Renal cortex interstitium (tissue), 11 donors: ENCODE results near the gene RAB27A. TPM values are rescaled to one million over a fixed set of nuclear protein-coding genes. Genes with fewer than 3 reads are reported as not detected.
A peak's percentile ranks its signal among the peaks of the same experiment; 100 is the strongest.

Experiments used
- DNase-seq, 11 donors: peaks; one replicate each; pipeline ENCODE4 v3.0.0-alpha.2; 2013; ENCODE audit warnings: low read depth in 9 of 11, low spot score in 4 of 11; ENCODE audit errors: extremely low read depth in 1 of 11
- polyA plus RNA-seq, 3 donors: library from polyadenylated mRNA; unstranded; fragments of 120-200 nt; gene quantifications; one replicate each; pipeline ENCODE4 v1.2.1, GENCODE V29; 2013; ENCODE audit not compliant: insufficient read length in 3 of 3

RAB27A gene
- polyA plus RNA-seq, 3 donors, result 18.0 to 18.7 (median 18.1) TPM

DNA sequence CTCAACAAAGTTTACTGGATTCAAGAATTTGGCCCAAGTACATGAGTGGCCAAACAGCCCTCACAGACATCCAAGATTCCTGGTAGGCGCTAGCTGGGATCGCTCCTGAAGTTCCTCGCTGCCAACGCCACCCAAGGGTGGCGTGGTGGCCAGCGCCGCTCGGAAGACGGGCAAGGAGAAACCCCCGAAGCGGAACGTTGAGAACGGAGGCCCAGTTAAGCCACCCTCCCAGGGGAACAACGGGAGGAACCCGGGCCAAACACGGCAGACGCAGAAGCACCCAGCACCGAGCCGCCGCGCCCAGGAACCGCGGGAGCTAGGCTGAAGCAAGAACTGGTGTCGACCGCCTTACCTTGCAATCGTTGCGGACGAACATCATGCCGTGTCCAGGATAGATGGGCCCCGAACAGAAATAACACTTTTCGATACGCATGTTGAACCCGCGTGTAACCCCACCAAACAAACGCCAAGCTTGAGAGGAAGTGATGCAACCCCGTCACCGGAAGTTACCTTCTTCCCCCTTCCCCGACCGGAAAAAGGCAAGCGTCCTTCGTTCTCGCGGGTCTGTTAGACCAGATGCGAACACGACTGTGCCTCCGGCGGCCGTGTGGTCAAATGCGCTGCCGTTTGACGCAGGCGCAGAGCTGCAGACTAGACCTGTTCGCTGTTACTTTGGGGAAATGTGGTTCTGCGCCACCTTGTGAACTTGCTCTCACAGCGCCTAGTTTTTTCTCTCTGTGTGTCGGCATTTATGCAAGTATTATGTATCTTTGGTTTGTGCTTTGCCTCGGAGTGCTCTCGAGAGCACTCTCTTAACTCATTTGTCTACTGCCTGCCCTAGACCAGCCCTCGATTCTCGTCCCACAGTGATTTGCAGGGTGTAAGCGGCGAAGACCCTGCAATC, 92.9 kb downstream of the RAB27A start, which contains the start of gene RSL24D1:
Gene RSL24D1, minus strand, starts transcription at position 484 of the 904 bp plus-strand sequence. Its CDS starts 51 bp downstream, at position 433.
- peak; percentile 94 to 99 (median 97) for DNase-seq

DNA sequence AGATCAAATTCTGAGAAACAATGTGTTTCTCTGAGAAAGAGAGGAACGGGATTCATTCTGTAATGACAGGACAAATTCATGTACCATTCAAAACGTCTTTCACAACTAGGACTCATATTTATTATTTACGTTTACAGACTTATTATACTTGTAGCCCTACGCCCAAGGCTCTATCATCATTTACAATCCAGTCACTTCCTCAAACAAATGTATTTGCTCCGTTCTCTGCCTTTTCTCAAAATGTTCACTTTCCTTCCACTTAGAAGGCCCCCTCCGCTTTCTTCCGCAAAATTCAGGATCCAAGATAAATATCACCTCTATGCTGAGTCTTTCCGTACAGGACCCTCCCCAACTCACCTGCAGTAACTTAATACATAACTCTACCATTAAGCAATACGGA, 93.6 kb downstream of the RAB27A start:
- peak in 1 of 11 donors; percentile 2 for DNase-seq

GRCh38 chr15:55194256-55194655, 95.4 kb downstream of the RAB27A start:
- no peak for DNase-seq

DNA sequence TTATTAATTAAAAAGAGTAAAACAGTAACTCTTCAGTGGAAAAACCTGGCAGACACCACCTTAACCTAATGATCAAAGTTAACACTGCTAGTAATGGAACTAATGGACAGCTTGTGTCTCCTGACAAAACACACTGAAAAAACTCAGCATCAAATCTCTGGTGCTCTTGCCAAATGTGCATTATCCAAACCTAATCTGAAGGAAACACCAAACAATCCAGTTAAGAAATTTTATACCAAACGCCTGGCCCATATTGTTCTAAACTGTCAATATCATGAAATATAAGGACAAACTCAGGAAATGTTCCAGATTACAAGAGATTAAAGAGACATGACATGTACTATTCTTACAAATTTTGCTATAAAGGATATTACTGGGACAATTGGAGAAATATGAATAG, 103.3 kb downstream of the RAB27A start:
- no peak for DNase-seq

GRCh38 chr15:55183679-55184078, 105.9 kb downstream of the RAB27A start:
- DNase-seq, result no peak

- no peak for DNase-seq
Observed at GRCh38 chr15:55179141-55179540, 110.5 kb downstream of the RAB27A start.

GRCh38 chr15:55170361-55170760, 119.3 kb downstream of the RAB27A start:
- peak in 1 of 11 donors; percentile 30 for DNase-seq

- peak; percentile 21 to 57 (median 39) for DNase-seq
Observed at GRCh38 chr15:55168350-55168974, 121.2 kb downstream of the RAB27A start.

GRCh38 chr15:55164284-55164683, 125.3 kb downstream of the RAB27A start:
- DNase-seq, result no peak

Other genes starting within 250 kb of the RAB27A start
- gene RSL24D1, start 92.9 kb downstream of the RAB27A start, polyA plus RNA-seq, result 100 to 1,000 TPM; 106 to 149 (median 111) TPM
- gene PIGBOS1, start 29.3 kb upstream of the RAB27A start, polyA plus RNA-seq, result 10 to 100 TPM; 18.3 to 19.2 (median 19.1) TPM
- 10 to 100 TPM; 18.3 to 25.2 (median 18.7) TPM for gene PIGB, start 29.4 kb upstream of the RAB27A start, polyA plus RNA-seq
- 10 to 100 TPM; 48.8 to 63.8 (median 61.1) TPM for gene CCPG1, start 118.5 kb upstream of the RAB27A start, polyA plus RNA-seq
- 1 to 10 TPM; 6.3 to 7.3 (median 6.5) TPM for gene PIERCE2, start 118.7 kb upstream of the RAB27A start, polyA plus RNA-seq
- gene DNAAF4, start 218.4 kb upstream of the RAB27A start, polyA plus RNA-seq, result 10 to 100 TPM in 1 of 3 donors, 1 to 10 TPM in 2; 8.5 to 11.1 (median 8.7) TPM